Measurements from ENCODE around the gene GGN. TPM values are rescaled to one million over a fixed set of nuclear protein-coding genes. Genes with fewer than 3 reads are reported as not detected.
A peak's percentile ranks its signal among the peaks of the same experiment; 100 is the strongest.

GGN gene, protein sequence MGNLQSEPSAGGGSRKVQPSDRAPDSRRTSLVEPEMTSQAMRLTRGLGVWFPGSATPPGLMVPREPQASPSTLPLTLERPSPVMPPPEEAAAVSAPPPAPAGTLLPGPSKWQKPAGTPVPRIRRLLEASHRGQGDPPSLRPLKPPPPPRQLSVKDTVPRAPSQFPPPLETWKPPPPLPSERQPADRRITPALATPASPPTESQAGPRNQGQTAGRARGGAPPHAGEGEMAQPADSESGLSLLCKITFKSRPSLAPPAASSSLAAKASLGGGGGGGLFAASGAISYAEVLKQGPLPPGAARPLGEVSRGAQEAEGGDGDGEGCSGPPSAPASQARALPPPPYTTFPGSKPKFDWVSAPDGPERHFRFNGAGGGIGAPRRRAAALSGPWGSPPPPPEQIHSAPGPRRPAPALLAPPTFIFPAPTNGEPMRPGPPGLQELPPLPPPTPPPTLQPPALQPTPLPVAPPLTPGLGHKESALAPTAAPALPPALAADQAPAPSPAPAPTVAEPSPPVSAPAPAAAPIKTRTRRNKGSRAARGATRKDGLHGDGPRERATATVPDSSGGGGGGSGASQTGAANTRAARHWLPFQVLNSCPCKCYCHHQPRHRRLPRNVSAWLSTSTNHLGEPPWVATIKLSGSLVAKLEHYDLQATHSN
- polyA plus RNA-seq = 0.07 to 0.22 TPM in 2 of 3 replicates, not detected in the other
- polyA plus RNA-seq (2011; ENCODE audit: low read depth) = not detected
- polyA plus RNA-seq (2011; cell fraction: cytosol; rRNA removed) = 0.02 and 0.45 TPM in 2 replicates
- polyA plus RNA-seq (2011; cell fraction: nucleus; rRNA removed) = 0.10 and 0.19 TPM in 2 replicates
- 0.74 and 1.1 TPM in 2 replicates for polyA plus RNA-seq (2012; ENCODE audit: low replicate concordance)
- not detected in 3 replicates for polyA minus RNA-seq
- not detected for polyA minus RNA-seq (2011; cell fraction: cytosol; rRNA and poly(A)+ RNA removed)
- not detected in 2 replicates for polyA minus RNA-seq (2011; cell fraction: nucleus; rRNA and poly(A)+ RNA removed)

DNA sequence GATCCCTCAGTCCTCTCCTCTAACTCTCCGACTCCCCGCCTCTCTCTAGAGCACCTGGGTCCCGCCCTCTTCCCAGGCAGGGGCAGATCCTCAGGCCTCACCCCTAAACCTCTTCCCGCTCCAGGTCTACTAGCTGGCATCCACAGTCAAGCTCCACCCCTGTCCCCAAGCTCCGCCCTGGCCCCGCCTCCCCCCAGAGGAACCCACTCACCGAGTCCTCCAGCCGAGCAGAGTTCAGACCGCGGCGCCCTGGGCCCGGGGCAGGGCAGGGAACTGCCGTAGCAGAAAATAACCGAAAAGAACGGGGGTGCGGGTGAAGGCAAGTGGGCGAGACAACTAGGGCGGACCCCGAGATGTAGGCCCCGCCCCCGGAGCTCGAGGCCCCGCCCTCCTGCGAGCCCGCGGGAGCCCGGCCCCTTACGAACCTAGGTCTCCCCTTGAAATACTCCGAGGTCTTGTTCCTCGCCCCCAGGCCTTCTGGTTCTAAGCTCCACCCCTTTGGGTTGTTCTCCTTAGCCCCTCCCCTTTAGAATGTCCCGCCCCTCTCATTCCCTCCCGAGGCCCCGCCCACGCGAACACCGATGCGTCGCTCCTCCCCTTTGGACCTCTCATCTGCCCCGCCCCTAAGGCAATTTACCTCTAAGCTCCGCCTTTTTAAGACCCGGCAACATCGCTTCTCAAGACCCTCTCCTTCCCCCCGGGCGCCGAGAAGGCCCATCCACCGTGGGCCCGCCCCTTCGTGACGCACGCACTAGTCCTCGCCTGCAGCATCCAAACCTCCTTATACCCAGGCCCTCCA is at the start of gene GGN:
TSS of gene GGN (minus strand) at position 485 of the 799 bp plus-strand sequence. CDS start 773 bp downstream, outside the sequence.
- peak; percentile 90 for FAIRE-seq
- Histone ChIP-seq H4K20me1 (ENCODE audit: control insufficient read depth, extremely low read depth, insufficient read depth, low read length) (peaks cover 7% of the 10 kb centered on the region), H3K4me3 (ENCODE audit: control insufficient read depth in 2 of 3, extremely low read depth in 1 of 3, insufficient read depth in 2 of 3, low read depth in 1 of 3, low read length in 3 of 3) (peak within 1 kb of the TSS; percentile 67 to 88 (median 74)), H2AFZ (ENCODE audit: control insufficient read depth, low read length) (peak within 1 kb of the TSS; percentile 70), H3K36me3 (ENCODE audit: control insufficient read depth in 2 of 2, extremely low read depth in 1 of 2, insufficient read depth in 2 of 2, low read length in 2 of 2) (peaks cover 8 to 19% of the 10 kb centered on the region in 2 experiments), H3K9ac (ENCODE audit: control insufficient read depth, extremely low read depth, insufficient read depth, low read length) (peak within 1 kb of the TSS; percentile 71), H3K79me2 (ENCODE audit: control insufficient read depth, insufficient read depth, low read length) (peaks cover 4% of the 10 kb centered on the region), H3K9me1 (ENCODE audit: control insufficient read depth, extremely low read depth, insufficient read depth, low read length) (peaks cover 2% of the 10 kb centered on the region), H3K27me3 (ENCODE audit: control insufficient read depth, extremely low read depth, insufficient read depth, low read length) (no peaks in the 10 kb centered on the region), H3K4me2 (ENCODE audit: control insufficient read depth, extremely low read depth, insufficient read depth, low read depth, low read length) (peak within 1 kb of the TSS; percentile 95), H3K9me3 (ENCODE audit: control insufficient read depth, low read depth, low read length) (no peaks in the 10 kb centered on the region), H3K27ac (ENCODE audit: control insufficient read depth, insufficient read depth, low read length) (peak within 1 kb of the TSS; percentile 61), H3K4me1 (ENCODE audit: control insufficient read depth, extremely low read depth, insufficient read depth, low read length) (peaks cover 19% of the 10 kb centered on the region)
- dilution Hi-C loops (cut with MboI; ENCODE audit: extremely low pct_ligation_motif_present, low sequenced_read_pairs) = no loop called here
- DNase-seq (ENCODE audit: low read depth, low spot score) = peak; percentile 96
- no peak for TF ChIP-seq EZH2 (IDR thresholded peaks at IDR 0.05; ENCODE audit: low read length)
- TF ChIP-seq, protein P1, sequence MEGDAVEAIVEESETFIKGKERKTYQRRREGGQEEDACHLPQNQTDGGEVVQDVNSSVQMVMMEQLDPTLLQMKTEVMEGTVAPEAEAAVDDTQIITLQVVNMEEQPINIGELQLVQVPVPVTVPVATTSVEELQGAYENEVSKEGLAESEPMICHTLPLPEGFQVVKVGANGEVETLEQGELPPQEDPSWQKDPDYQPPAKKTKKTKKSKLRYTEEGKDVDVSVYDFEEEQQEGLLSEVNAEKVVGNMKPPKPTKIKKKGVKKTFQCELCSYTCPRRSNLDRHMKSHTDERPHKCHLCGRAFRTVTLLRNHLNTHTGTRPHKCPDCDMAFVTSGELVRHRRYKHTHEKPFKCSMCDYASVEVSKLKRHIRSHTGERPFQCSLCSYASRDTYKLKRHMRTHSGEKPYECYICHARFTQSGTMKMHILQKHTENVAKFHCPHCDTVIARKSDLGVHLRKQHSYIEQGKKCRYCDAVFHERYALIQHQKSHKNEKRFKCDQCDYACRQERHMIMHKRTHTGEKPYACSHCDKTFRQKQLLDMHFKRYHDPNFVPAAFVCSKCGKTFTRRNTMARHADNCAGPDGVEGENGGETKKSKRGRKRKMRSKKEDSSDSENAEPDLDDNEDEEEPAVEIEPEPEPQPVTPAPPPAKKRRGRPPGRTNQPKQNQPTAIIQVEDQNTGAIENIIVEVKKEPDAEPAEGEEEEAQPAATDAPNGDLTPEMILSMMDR (optimal IDR thresholded peaks at IDR 0.05 in 1 of 3, IDR thresholded peaks at IDR 0.05 in 1 of 3, conservative IDR thresholded peaks at IDR 0.05 in 1 of 3; ENCODE audit: extremely low read depth in 1 of 3, insufficient read depth in 2 of 3, low read length in 3 of 3) = no peak

DNA sequence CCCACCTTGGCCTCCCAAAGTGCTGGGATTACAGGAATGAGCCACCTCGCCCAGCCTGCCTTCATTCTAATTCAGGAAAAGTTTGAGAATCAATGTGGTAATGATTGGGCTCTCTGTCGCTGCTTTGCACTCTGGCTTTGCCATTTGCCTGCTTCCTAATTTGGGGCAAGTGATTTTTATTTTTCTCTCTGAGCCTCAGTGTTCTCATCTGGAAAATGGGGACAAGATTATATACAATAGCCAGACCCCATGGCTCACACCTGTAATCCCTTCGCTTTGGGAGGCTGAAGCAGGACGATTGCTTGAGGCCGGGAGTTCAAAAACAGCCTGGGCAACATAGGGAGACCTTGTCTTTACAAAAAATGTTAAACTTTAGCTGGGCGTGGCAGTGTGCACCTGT is 49.5 kb upstream of the GGN start:
- H3K79me2 ChIP-seq (ENCODE audit: control insufficient read depth, insufficient read depth, low read length) = no peaks in the 10 kb centered on the region
- dilution Hi-C loops (cut with MboI; ENCODE audit: extremely low pct_ligation_motif_present, low sequenced_read_pairs) = no loop called here
- TF ChIP-seq EZH2 (IDR thresholded peaks at IDR 0.05; ENCODE audit: low read length) = no peak
- TF ChIP-seq, protein P1 (optimal IDR thresholded peaks at IDR 0.05 in 1 of 3, IDR thresholded peaks at IDR 0.05 in 1 of 3, conservative IDR thresholded peaks at IDR 0.05 in 1 of 3; ENCODE audit: extremely low read depth in 1 of 3, insufficient read depth in 2 of 3, low read length in 3 of 3) = no peak
- H3K27ac ChIP-seq (ENCODE audit: control insufficient read depth, insufficient read depth, low read length) = no peak overlapping the region
- FAIRE-seq (no peak), DNase-seq (ENCODE audit: low read depth, low spot score) (no peak)
- H3K4me3 ChIP-seq (ENCODE audit: control insufficient read depth in 2 of 3, extremely low read depth in 1 of 3, insufficient read depth in 2 of 3, low read depth in 1 of 3, low read length in 3 of 3) = no peak overlapping the region
- no peak overlapping the region for H3K9ac ChIP-seq (ENCODE audit: control insufficient read depth, extremely low read depth, insufficient read depth, low read length)
- no peaks in the 10 kb centered on the region for H3K36me3 ChIP-seq (ENCODE audit: control insufficient read depth in 2 of 2, extremely low read depth in 1 of 2, insufficient read depth in 2 of 2, low read length in 2 of 2)
- H2AFZ ChIP-seq (ENCODE audit: control insufficient read depth, low read length) = no peak overlapping the region
- no peaks in the 10 kb centered on the region for H3K9me3 ChIP-seq (ENCODE audit: control insufficient read depth, low read depth, low read length)
- H3K4me1 ChIP-seq (ENCODE audit: control insufficient read depth, extremely low read depth, insufficient read depth, low read length) = no peaks in the 10 kb centered on the region
- peaks cover 14% of the 10 kb centered on the region for H3K27me3 ChIP-seq (ENCODE audit: control insufficient read depth, extremely low read depth, insufficient read depth, low read length)
- H4K20me1 ChIP-seq (ENCODE audit: control insufficient read depth, extremely low read depth, insufficient read depth, low read length) = no peaks in the 10 kb centered on the region
- no peak overlapping the region for H3K4me2 ChIP-seq (ENCODE audit: control insufficient read depth, extremely low read depth, insufficient read depth, low read depth, low read length)
- no peaks in the 10 kb centered on the region for H3K9me1 ChIP-seq (ENCODE audit: control insufficient read depth, extremely low read depth, insufficient read depth, low read length)
